IMR-90 (cell line): Measurements from ENCODE around the gene EPHB1. TPM values are rescaled to one million over a fixed set of nuclear protein-coding genes. Genes with fewer than 3 reads are reported as not detected.

Experiments
- ATAC-seq: fragments of 200-7000 bp; cut with Tn5 transposase; 2 replicates; pipeline ENCODE4 v1.9.1; 2020; ENCODE audit warnings: low read depth, mild to moderate bottlenecking, moderate library complexity
- BruUV-seq: library from RNA; stranded (reverse); fragments of 400-500 nt; replicated peaks from 2 replicates; lab custom pipeline; 2021; lab: Mats Ljungman, UMichigan
- CTCF ChIA-PET: fragments of 300-600 bp; formaldehyde crosslinking; extraction: SDS; loops from one replicate; lab custom pipeline; 2021; ENCODE audit warnings: antibody characterized with exemption; lab: Yijun Ruan, JAX
- POLR2A ChIA-PET: fragments of 300-600 bp; sonication (Branson Sonifier 250); formaldehyde crosslinking; loops from one replicate; lab custom pipeline; 2022; ENCODE audit warnings: antibody characterized with exemption; ENCODE audit not compliant: unreplicated experiment; lab: Charles Lee
- DNase-seq: peaks from one replicate; pipeline ENCODE4 v3.0.0; 2013
- H2AFZ ChIP-seq: replicated peaks from 2 replicates; pipeline ENCODE3; 2013; ENCODE audit warnings: low read length, mild to moderate bottlenecking; ENCODE audit not compliant: poor library complexity
- H2AK5ac ChIP-seq: 2 replicates; pipeline ENCODE4 v1.6.1; 2013; ENCODE audit warnings: low read depth, low read length, inconsistent platforms
- H2AK9ac ChIP-seq: replicated peaks from 2 replicates; pipeline ENCODE3; 2013; ENCODE audit warnings: mild to moderate bottlenecking, low read depth, low read length, moderate library complexity; ENCODE audit not compliant: poor library complexity
- H2BK120ac ChIP-seq: 2 replicates; pipeline ENCODE4 v1.6.1; 2013; ENCODE audit warnings: low read depth, low read length, inconsistent platforms
- H2BK15ac ChIP-seq: 3 replicates; pipeline ENCODE4 v1.6.1; 2013; ENCODE audit warnings: low read depth, low read length, inconsistent platforms
- H2BK20ac ChIP-seq: 2 replicates; pipeline ENCODE4 v1.6.1; 2013; ENCODE audit warnings: low read depth, mild to moderate bottlenecking, inconsistent platforms, low read length, moderate library complexity
- H2BK5ac ChIP-seq: 2 replicates; pipeline ENCODE4 v1.6.1; 2013; ENCODE audit warnings: mild to moderate bottlenecking, low read depth, low read length, inconsistent platforms; ENCODE audit not compliant: poor library complexity, severe bottlenecking
- H3K14ac ChIP-seq: replicated peaks from 2 replicates; pipeline ENCODE4 v1.6.1; 2013; ENCODE audit warnings: low read depth, low read length, inconsistent platforms
- H3K18ac ChIP-seq: 2 replicates; pipeline ENCODE4 v1.6.1; 2013; ENCODE audit warnings: low read depth, low read length, control low read depth
- H3K23ac ChIP-seq: 2 replicates; pipeline ENCODE4 v1.6.1; 2013; ENCODE audit warnings: low read depth, low read length, inconsistent platforms
- H3K27ac ChIP-seq: 2 replicates; pipeline ENCODE4 v1.5.1; 2013; ENCODE audit warnings: mild to moderate bottlenecking, control low read depth, low read length; ENCODE audit not compliant: insufficient read depth
- H3K27me3 ChIP-seq: 2 replicates; pipeline ENCODE4 v1.6.1; 2013; ENCODE audit warnings: low read length; ENCODE audit not compliant: control insufficient read depth, insufficient read depth
- H3K36me3 ChIP-seq: 2 replicates; pipeline ENCODE4 v1.6.1; 2013; ENCODE audit warnings: low read length, mixed read lengths; ENCODE audit not compliant: control insufficient read depth, insufficient read depth
- H3K4ac ChIP-seq: 2 replicates; pipeline ENCODE4 v1.6.1; 2013; ENCODE audit warnings: low read depth, low read length, inconsistent platforms
- H3K4me1 ChIP-seq: 2 replicates; pipeline ENCODE4 v1.6.1; 2013; ENCODE audit warnings: low read length, mixed read lengths; ENCODE audit not compliant: control insufficient read depth, insufficient read depth
- H3K4me2 ChIP-seq: 2 replicates; pipeline ENCODE4 v1.6.1; 2013; ENCODE audit warnings: low read depth, mild to moderate bottlenecking, control low read depth, low read length, moderate library complexity
- H3K4me3 ChIP-seq: 2 replicates; pipeline ENCODE4 v1.5.1; 2013; ENCODE audit warnings: low read depth, mild to moderate bottlenecking, control low read depth, low read length, moderate library complexity; ENCODE audit not compliant: insufficient read depth
- H3K56ac ChIP-seq: 2 replicates; pipeline ENCODE4 v1.6.1; 2013; ENCODE audit warnings: low read length, inconsistent platforms; ENCODE audit not compliant: insufficient read depth; ENCODE audit errors: extremely low read depth
- H3K79me1 ChIP-seq, 2 experiments: 2 replicates each; pipeline ENCODE4 v1.6.1; 2013; ENCODE audit warnings: low read length in 2 of 2, inconsistent platforms in 1 of 2, low read depth in 1 of 2
- H3K9ac ChIP-seq: 2 replicates; pipeline ENCODE4 v1.6.1; 2013; ENCODE audit warnings: low read depth, low read length, control low read depth
- H3K9me1 ChIP-seq: 2 replicates; pipeline ENCODE4 v1.6.1; 2013; ENCODE audit warnings: low read length, inconsistent platforms; ENCODE audit not compliant: insufficient read depth
- H3K9me3 ChIP-seq: 2 replicates; pipeline ENCODE4 v1.6.1; 2013; ENCODE audit warnings: low read length; ENCODE audit not compliant: control insufficient read depth, insufficient read depth
- H4K20me1 ChIP-seq: 2 replicates; pipeline ENCODE4 v1.6.1; 2013; ENCODE audit warnings: low read length, inconsistent platforms; ENCODE audit not compliant: insufficient read depth
- H4K5ac ChIP-seq: 2 replicates; pipeline ENCODE4 v1.6.1; 2013; ENCODE audit warnings: mild to moderate bottlenecking, low read depth, low read length, control low read depth
- H4K8ac ChIP-seq, 2 experiments: 2 replicates each; pipeline ENCODE4 v1.6.1; 2013; ENCODE audit warnings: low read depth in 2 of 2, low read length in 2 of 2, control low read depth in 1 of 2, inconsistent platforms in 1 of 2
- H4K91ac ChIP-seq: 2 replicates; pipeline ENCODE4 v1.6.1; 2013; ENCODE audit warnings: low read depth, low read length, inconsistent platforms; ENCODE audit not compliant: insufficient read depth
- BHLHE40 ChIP-seq: fragments of 150-350 bp; IDR thresholded peaks from 2 replicates; pipeline ENCODE4 v1.6.1; 2016; ENCODE audit warnings: mild to moderate bottlenecking, low read depth, low read length
- CEBPB ChIP-seq: IDR thresholded peaks from 2 replicates; pipeline ENCODE4 v1.6.1; 2012; ENCODE audit warnings: low read depth, low read length, improper control_type of control experiment
- CHD1 ChIP-seq: IDR thresholded peaks from 2 replicates; pipeline ENCODE4 v1.6.1; 2012; ENCODE audit warnings: low read depth, low read length, improper control_type of control experiment
- FOS ChIP-seq: fragments of 150-350 bp; IDR thresholded peaks from 2 replicates; pipeline ENCODE4 v1.6.1; 2016; ENCODE audit warnings: low read depth, low read length
- MAFK ChIP-seq: IDR thresholded peaks from 2 replicates; pipeline ENCODE4 v1.6.1; 2012; ENCODE audit warnings: low read depth, low read length, improper control_type of control experiment
- MAZ ChIP-seq: IDR thresholded peaks from 2 replicates; pipeline ENCODE4 v1.6.1; 2012; ENCODE audit warnings: low read depth, mild to moderate bottlenecking, low read length, improper control_type of control experiment, moderate library complexity, borderline replicate concordance
- MXI1 ChIP-seq: IDR thresholded peaks from 2 replicates; pipeline ENCODE4 v1.6.1; 2012; ENCODE audit warnings: low read depth, mild to moderate bottlenecking, low read length, moderate library complexity, borderline replicate concordance
- NFE2L2 ChIP-seq: fragments of 150-350 bp; IDR thresholded peaks from 2 replicates; pipeline ENCODE4 v1.6.1; 2016; ENCODE audit warnings: low read depth, mild to moderate bottlenecking, low read length
- POLR2A ChIP-seq: IDR thresholded peaks from 2 replicates; pipeline ENCODE4 v1.6.1; 2012; ENCODE audit warnings: mild to moderate bottlenecking, low read depth, low read length
- RAD21 ChIP-seq: IDR thresholded peaks from 2 replicates; pipeline ENCODE4 v1.6.1; 2012; ENCODE audit warnings: low read length, improper control_type of control experiment
- RCOR1 ChIP-seq: IDR thresholded peaks from 2 replicates; pipeline ENCODE4 v1.6.1; 2012; ENCODE audit warnings: mild to moderate bottlenecking, low read length, improper control_type of control experiment; ENCODE audit not compliant: insufficient replicate concordance
- RFX5 ChIP-seq: IDR thresholded peaks from 2 replicates; pipeline ENCODE4 v1.8.0; 2012; ENCODE audit warnings: low read depth, mild to moderate bottlenecking, low read length, moderate library complexity
- SMC3 ChIP-seq: fragments of 150-350 bp; IDR thresholded peaks from 2 replicates; pipeline ENCODE4 v1.6.1; 2016; ENCODE audit warnings: low read depth, mild to moderate bottlenecking, antibody characterized with exemption, low read length, moderate library complexity
- WGBS, 2 experiments: methylation state at CpG; one replicate each; pipeline versions ENCODE4 v1.1.5 to v1.1.7; 2013; ENCODE audit warnings: missing lambda C conversion rate in 2 of 2; ENCODE audit not compliant: insufficient read length in 1 of 2; ENCODE audit errors: extremely low coverage in 2 of 2; 5-methylcytosine and 5-hydroxymethylcytosine counted together
- dilution Hi-C: fragments of 300-500 bp; cut with HindIII; formaldehyde crosslinking; loops from one replicate; pipeline ENCODE4 v1.14.3; 2018; ENCODE audit warnings: low sequenced_read_pairs; ENCODE audit not compliant: unreplicated experiment
- in situ Hi-C: fragments of 300-500 bp; cut with MboI; formaldehyde crosslinking; loops from 3 replicates; pipeline ENCODE4 v1.14.3; 2019; ENCODE audit warnings: low sequenced_read_pairs, inconsistent platforms, mixed read lengths
- intact Hi-C: fragments of 100-400 bp; cut with micrococcal nuclease; formaldehyde crosslinking; loops from 2 replicates; pipeline ENCODE4 v1.10.0; 2022
- polyA plus RNA-seq, 3 experiments: library from polyadenylated mRNA; depleted of rRNA; stranded (reverse); fragments of >200 nt; gene quantifications; 2 replicates each; pipeline ENCODE4 v1.2.3, GENCODE V29; 2012; ENCODE audit warnings: low replicate concordance in 1 of 3
- total RNA-seq: library from RNA; depleted of rRNA; stranded (reverse); fragments of >200 nt; gene quantifications from 2 replicates; pipeline ENCODE4 v1.2.3, GENCODE V29; 2012
- TF ChIP-seq, protein P1 (sequence below): fragments of 150-350 bp; IDR thresholded peaks from 2 replicates; pipeline ENCODE4 v1.6.1; 2017; ENCODE audit warnings: mild to moderate bottlenecking, antibody characterized with exemption, low read length, low read depth
- TF ChIP-seq, protein P2 (sequence below): fragments of 150-350 bp; IDR thresholded peaks from 2 replicates; pipeline ENCODE4 v1.6.1; 2016; ENCODE audit warnings: low read depth, mild to moderate bottlenecking, low read length, moderate library complexity, borderline replicate concordance
- TF ChIP-seq, protein P3 (sequence below): conservative IDR thresholded peaks from 2 replicates; pipeline ENCODE4 v1.5.1; 2012; ENCODE audit warnings: mild to moderate bottlenecking, low read depth, low read length, improper control_type of control experiment

EPHB1 gene
- total and polyA plus RNA-seq, 2 of the 4 experiments (the other 2 are of a cell fraction), result 0.17 to 0.36 TPM

DNA sequence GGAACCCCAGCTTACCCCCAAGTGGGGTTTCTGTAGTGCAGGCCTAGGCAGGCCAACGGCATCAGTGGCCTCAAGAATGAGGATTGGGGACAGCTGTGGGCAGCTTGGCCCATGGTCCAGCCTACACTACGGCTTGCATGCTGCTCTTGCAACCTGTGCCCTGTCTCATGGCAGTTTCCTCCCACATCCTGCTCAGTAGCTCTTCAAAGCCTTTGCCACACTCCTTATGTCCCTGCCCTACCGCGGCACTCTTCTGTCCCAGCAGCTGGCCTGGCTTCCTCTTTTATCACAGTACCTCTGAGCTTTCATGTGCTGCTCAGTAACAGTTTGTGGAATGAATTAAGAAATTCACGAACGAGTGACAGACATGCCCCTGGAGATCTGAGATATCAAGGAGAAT, 431.0 kb downstream of the EPHB1 start:
- no peak for DNase-seq
- no TSS peak for BruUV-seq
- Histone ChIP-seq H3K79me1 (no peaks in the 10 kb centered on the region), H4K91ac (no peak overlapping the region), H4K8ac (no peak overlapping the region), H2AFZ (no peak overlapping the region), H3K4me1 (no peaks in the 10 kb centered on the region), H3K9me3 (peaks cover 3% of the 10 kb centered on the region), H3K27ac (no peak overlapping the region), H2AK5ac (no peak overlapping the region), H2BK120ac (no peak overlapping the region), H2BK20ac (no peak overlapping the region), H3K4me2 (no peak overlapping the region), H3K27me3 (no peaks in the 10 kb centered on the region), H3K36me3 (no peaks in the 10 kb centered on the region), H3K4me3 (no peak overlapping the region), H4K5ac (no peak overlapping the region), H3K14ac (no peak overlapping the region), H2BK5ac (no peak overlapping the region), H4K20me1 (no peaks in the 10 kb centered on the region), H3K9me1 (no peaks in the 10 kb centered on the region), H3K4ac (no peak overlapping the region), H3K56ac (no peak overlapping the region), H2AK9ac (no peak overlapping the region), H3K9ac (no peak overlapping the region), H3K18ac (no peak overlapping the region), H3K23ac (no peak overlapping the region), H2BK15ac (no peak overlapping the region)
- ChIA-PET CTCF (no interaction called here), POLR2A (no interaction called here)
- ATAC-seq, result no peak
- dilution Hi-C loops, result no loop called here
- WGBS, 2 experiments, result 17% methylated on average over 1 of the region's 6 CpGs; no CpG with 5 or more reads in 1 of the 2 experiments
- TF ChIP-seq, protein P1, sequence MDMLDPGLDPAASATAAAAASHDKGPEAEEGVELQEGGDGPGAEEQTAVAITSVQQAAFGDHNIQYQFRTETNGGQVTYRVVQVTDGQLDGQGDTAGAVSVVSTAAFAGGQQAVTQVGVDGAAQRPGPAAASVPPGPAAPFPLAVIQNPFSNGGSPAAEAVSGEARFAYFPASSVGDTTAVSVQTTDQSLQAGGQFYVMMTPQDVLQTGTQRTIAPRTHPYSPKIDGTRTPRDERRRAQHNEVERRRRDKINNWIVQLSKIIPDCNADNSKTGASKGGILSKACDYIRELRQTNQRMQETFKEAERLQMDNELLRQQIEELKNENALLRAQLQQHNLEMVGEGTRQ, result no peak
- TF ChIP-seq MXI1, result no peak
- TF ChIP-seq CHD1, result no peak
- TF ChIP-seq, protein P2, sequence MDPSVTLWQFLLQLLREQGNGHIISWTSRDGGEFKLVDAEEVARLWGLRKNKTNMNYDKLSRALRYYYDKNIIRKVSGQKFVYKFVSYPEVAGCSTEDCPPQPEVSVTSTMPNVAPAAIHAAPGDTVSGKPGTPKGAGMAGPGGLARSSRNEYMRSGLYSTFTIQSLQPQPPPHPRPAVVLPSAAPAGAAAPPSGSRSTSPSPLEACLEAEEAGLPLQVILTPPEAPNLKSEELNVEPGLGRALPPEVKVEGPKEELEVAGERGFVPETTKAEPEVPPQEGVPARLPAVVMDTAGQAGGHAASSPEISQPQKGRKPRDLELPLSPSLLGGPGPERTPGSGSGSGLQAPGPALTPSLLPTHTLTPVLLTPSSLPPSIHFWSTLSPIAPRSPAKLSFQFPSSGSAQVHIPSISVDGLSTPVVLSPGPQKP, result no peak
- TF ChIP-seq SMC3, result no peak
- TF ChIP-seq RCOR1, result no peak
- no peak for TF ChIP-seq FOS
- TF ChIP-seq MAFK, result no peak
- no peak for TF ChIP-seq BHLHE40
- TF ChIP-seq POLR2A, result no peak
- TF ChIP-seq CEBPB, result no peak
- TF ChIP-seq, protein P3, sequence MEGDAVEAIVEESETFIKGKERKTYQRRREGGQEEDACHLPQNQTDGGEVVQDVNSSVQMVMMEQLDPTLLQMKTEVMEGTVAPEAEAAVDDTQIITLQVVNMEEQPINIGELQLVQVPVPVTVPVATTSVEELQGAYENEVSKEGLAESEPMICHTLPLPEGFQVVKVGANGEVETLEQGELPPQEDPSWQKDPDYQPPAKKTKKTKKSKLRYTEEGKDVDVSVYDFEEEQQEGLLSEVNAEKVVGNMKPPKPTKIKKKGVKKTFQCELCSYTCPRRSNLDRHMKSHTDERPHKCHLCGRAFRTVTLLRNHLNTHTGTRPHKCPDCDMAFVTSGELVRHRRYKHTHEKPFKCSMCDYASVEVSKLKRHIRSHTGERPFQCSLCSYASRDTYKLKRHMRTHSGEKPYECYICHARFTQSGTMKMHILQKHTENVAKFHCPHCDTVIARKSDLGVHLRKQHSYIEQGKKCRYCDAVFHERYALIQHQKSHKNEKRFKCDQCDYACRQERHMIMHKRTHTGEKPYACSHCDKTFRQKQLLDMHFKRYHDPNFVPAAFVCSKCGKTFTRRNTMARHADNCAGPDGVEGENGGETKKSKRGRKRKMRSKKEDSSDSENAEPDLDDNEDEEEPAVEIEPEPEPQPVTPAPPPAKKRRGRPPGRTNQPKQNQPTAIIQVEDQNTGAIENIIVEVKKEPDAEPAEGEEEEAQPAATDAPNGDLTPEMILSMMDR, result no peak
- TF ChIP-seq RFX5, result no peak
- no peak for TF ChIP-seq RAD21
- TF ChIP-seq NFE2L2, result no peak
- TF ChIP-seq MAZ, result no peak
- intact Hi-C loops, result no loop called here
- in situ Hi-C loops, result no loop called here
